ENCODE measurements around the gene ZNF771.

The ZNF771 gene

DNA sequence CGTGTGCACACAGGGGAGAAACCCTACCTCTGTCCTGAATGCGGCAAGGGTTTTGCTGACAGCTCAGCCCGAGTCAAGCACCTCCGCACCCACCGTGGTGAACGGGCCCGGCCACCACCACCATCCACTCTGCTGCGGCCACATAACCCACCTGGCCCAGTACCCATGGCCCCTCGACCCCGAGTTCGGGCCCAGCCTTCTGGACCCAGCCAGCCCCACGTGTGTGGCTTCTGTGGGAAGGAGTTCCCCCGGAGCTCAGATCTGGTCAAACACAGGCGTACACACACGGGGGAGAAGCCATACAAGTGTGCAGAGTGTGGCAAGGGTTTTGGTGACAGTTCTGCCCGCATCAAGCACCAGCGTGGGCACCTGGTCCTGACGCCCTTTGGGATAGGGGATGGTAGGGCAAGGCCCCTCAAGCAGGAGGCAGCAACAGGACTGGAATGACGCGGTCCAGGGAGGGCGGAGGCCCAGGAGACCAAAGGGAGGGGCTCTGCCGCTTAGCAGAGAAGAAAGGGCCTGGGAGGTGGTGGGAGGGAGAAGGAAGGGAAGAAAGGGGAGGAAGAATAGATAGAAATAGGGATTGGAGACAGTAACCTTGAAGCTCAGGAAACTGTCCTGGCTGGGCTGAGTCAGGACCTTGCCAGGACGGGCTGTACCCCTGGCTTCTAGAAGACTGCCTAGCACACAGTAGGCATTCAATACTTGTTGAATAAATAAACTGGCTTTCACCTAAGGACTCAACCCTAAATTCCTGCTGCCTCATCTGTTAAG is 8.6 kb upstream of the ZNF771 start:
- no peak for DNase-seq (ENCODE audit: low read depth)

DNA sequence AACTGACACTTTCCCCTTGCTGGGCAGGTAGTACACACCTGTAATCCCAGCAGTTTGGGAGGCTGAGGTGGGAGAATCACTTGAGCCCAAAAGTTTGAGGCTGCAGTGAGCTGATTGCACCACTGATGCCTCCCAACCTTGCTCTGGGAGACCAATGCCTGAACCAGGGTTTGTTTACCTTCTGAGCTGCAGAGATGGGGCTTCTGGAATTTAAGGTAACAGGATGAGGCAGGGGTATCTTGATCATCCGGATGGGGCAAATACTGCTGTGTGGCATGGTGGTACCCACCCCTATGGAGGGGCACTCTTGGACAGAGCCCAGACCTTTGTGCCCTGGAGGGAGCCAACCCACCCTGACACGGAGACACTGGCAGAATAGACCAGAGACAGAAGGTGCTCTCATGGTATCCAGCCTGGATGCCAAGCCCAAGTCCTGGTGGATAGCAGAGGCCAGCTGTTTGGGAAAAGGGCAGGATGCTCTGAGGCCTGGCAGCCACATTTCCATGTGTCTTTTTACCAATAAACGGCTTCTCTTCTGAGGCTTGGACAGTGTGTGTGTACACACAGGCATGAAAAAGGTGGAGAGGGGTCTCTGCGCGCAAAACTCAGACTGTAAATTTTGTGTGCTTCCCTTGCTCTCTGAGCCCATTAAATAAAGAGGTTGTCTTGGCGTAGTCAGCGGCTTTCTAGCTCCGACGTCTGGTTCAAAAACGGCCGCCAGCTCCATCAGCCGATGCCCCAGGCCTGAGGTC is 7.8 kb upstream of the ZNF771 start:
- no peak for DNase-seq (ENCODE audit: low read depth)

DNA sequence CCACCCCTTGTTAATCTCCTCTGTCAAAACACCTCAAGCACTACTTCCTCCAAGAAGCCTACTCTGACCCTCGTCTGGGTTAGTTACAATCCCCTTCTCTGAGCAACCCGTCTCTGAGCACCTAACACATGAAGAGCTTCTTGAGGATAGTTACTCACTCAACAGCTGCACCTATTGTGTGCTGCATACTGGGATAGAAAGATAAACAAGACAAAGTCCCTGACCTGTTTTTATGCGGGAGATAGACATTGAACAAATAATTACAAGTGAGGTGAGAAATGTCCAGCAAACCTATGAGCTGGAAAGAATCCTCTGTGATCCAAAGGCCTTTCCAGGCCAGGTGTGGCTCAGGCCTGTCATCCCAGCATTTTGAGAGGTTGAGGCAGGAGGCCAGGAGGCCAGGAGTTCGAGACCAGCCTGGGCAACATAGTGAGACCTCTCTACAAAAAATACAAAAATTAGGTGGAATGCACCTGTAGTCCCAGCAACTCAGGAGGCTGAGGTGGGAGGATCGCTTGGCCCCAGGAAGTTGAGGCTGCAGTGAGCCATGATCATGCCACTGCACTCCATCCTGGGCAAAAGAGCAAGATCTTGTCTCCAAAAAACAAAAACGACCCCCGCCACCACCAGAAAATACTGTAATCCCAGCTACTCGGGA is 5.5 kb upstream of the ZNF771 start:
- DNase-seq (ENCODE audit: low read depth) = no peak

DNA sequence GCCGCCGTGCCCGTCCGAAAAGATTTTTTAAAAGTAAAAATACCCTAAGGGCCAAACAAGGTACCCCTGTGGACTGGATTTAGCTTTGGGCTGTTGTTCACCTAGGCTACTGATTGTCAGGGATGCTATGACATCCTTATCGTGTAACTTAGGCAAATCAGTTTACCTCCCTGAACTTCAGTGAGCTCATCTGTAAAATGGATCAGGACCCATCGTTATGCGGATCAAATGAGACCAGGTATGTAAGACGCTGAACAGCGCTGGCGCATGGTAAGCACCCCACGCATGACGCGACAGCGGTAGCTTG is 658 bp upstream of the ZNF771 start:
- no peak for DNase-seq (ENCODE audit: low read depth)

DNA sequence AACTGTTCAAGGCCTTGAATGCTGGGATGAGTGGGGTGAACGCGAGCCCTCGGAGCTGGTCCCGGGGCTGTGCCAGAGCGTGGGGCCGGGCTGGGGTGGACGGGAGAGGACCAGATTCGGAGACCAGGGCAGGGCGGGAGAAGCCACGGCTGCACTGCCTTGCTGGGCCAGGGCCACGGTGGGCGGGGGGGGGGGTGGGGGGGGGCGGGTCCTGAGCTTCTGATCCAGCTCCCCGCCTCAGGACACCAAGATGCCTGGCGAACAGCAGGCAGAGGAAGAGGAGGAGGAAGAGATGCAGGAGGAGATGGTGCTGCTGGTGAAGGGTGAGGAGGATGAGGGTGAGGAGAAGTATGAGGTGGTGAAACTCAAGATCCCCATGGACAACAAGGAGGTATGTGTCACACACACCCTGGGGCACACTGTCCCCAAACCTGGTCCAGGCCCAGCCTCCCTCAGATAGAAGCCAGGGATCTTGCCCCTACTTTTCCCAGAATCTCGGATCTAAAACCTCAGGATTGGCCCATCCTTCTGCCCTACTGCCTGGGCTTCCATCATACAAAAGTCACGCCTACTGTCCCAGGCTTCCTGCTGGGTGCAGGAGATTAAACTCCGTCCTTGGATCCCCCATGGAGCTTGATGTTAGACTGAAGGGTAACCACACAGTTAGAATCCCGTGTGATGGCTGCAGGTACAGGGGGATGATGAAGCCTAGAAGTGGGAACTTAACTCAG is 563 bp downstream of the ZNF771 start:
- DNase-seq (ENCODE audit: low read depth) = no peak

DNA sequence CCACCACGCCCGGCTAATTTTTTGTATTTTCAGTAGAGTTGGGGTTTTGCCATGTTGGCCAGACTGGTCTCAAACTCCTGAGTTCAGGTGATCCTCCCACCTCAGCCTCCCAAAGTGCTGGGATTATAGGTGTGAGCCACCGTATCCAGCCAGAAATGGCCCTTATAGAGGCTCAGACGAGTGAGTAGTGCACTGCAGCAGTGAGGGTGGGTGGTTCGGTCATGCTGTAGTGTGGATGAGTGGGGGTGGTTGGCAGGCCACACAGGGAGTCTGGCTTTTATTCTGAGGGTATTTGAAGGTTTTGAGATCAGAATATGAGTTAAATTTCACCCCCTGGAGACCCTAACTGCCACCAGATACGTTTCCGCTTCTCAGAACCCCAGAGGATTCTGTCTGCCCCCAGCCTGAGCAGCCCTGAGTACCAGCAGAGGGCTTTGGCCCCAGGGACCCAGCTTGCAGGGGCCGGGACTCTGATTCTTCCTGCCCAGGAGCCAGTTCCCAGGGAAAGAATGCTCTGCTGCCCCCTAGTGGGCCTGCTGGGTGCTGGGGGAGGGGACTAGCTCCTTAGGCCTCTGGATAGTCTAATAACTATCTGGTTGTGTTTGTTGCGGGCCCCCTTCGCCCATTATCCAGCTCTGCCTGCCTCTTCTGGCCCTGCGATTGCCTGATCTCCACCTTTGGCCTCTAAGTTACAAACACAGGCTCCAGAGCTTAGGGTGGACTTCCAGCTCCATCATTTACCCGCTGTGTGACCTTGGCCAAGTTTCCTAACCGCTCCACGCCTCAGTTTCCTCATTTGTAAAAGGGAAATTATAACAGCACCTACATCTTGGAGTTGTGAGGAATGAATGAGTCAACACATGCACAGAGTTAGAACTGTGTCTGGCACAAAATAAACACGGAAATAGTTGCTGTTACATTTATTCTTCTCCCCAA is 2.0 kb downstream of the ZNF771 start:
- DNase-seq (ENCODE audit: low read depth) = no peak

DNA sequence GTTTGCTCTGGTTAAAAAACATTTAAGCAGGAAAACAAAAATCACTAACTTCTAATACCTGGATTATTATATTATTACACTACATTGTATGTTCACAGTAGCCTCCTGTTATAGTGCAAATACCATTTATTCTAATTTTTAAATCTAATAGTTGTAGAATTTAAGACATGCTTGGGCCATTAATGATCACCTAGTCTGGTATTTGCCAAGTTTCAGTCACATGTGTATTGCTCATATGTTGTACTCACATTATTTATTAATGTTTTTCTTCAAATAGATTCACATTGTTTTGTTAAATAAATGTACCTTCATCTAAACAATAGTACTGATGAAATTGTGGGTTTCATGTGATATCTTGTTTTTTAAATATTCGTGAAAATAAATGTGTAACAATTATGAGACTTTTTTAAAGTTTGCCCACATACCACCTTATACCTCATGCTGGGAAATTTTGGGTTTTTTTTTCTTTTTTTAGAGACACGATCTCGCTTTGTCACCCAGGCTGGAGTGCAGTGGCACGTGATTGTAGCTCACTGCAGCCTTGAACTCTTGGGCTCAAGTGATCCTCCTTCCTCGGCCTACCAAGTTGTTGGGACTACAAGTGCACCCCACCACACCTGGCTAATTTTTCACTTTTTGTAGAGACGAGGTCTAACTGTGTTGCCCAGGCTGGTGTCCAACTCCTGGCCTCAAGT is 5.9 kb downstream of the ZNF771 start:
- no peak for DNase-seq (ENCODE audit: low read depth)

DNA sequence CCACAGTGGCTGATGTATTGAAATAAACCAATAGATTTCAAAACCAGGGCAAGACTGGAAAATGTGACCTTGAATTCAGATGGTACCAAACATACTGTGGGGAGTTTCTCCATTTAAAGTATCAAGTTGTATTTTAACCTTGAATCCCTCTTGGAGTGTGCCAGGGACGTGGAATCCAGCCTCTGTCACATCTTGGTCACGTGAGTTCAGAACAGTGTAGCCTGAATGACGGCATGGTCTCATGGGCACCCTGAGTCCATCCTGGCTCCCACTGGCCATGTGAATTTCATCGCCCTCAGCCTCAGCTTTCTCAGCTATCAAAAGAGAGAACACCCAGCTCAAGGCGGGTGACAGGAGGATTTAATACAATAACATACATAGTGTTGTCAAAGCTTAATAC is 6.8 kb downstream of the ZNF771 start:
- DNase-seq (ENCODE audit: low read depth) = no peak

DNA sequence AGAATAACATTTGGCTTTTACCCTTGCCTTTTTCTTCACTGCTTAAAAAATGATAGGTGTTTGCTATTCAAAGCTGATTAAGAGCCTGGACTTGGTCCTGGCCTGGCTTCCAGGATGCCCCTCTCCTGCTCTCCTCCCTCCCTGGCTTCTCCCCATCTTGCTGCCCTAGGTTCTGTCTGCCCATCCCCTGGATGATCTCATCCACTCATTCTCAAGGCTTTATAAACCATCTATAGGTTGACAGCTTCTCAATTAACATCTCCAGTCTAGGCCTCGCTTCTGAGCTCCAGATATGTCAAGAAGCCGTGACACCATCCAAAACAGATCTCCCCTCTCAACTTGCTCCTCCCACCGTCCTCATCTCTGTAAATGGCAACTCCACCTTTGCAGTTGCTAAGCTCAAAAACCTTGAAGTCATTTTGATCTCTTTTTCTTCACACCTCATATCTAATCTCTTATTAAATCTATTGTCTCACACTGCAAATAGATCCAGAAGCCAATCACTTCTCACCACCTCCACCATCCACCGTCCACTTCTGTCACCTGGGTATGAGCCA is 8.7 kb downstream of the ZNF771 start:
- no peak for DNase-seq (ENCODE audit: low read depth)

DNA sequence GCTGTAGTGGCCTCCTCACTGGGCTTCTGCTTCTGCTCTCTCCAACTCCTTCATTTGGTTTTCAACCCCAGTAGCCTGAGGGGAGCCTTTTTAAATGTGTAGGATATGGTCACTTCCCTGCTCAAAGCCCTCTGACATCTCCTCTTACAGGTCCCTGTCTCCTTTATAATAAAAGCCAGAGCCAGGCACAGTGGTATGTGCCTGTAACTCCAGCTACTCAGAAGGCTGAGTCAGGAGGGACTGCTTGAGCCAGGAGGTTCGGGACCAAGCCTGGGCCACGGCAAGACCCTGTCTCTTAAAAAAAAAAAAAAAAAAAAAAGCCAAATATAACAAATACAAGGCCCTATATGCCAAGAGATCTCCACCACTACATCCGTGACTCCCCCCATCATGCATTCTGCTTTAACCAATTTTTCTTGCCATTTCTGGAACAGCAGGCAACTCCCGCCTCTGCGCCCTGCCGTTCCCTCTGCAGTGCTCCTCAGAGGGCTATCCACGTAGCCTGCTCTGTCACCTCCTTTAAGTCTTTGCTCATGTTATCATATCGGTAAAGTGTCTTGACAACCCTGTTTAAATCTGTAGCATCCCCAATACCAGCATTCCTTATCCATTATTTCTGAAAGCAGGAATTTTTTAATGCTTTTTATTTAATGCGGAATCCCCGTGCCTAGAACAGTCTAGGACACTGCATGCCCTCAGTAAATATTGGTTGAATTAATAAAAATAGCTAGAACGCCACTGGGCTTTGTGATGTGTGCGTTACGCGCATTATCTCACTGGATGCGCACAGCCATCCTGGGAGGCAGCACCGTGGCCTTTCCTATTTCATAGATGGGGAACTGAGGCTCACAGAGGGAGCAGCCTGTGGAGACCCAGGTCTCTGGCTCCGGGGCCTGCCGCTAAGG is 9.5 kb downstream of the ZNF771 start:
- DNase-seq (ENCODE audit: low read depth) = no peak

DNA sequence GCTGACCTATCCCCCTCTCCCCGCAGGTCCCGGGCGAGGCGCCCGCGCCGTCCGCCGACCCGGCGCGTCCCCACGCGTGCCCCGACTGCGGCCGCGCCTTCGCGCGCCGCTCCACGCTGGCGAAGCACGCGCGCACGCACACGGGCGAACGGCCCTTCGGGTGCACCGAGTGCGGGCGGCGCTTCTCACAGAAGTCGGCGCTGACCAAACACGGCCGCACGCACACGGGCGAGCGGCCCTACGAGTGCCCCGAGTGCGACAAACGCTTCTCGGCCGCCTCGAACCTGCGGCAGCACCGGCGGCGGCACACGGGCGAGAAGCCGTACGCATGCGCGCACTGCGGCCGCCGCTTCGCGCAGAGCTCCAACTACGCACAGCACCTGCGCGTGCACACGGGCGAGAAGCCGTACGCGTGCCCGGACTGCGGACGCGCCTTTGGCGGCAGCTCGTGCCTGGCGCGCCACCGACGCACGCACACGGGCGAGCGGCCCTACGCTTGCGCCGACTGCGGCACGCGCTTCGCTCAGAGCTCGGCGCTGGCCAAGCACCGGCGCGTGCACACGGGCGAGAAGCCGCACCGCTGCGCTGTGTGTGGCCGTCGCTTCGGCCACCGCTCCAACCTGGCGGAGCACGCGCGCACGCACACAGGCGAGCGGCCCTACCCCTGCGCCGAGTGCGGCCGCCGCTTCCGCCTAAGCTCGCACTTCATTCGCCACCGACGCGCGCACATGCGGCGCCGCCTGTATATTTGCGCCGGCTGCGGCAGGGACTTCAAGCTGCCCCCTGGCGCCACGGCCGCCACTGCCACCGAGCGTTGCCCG is 10.3 kb downstream of the ZNF771 start:
- DNase-seq (ENCODE audit: low read depth) = no peak

DNA sequence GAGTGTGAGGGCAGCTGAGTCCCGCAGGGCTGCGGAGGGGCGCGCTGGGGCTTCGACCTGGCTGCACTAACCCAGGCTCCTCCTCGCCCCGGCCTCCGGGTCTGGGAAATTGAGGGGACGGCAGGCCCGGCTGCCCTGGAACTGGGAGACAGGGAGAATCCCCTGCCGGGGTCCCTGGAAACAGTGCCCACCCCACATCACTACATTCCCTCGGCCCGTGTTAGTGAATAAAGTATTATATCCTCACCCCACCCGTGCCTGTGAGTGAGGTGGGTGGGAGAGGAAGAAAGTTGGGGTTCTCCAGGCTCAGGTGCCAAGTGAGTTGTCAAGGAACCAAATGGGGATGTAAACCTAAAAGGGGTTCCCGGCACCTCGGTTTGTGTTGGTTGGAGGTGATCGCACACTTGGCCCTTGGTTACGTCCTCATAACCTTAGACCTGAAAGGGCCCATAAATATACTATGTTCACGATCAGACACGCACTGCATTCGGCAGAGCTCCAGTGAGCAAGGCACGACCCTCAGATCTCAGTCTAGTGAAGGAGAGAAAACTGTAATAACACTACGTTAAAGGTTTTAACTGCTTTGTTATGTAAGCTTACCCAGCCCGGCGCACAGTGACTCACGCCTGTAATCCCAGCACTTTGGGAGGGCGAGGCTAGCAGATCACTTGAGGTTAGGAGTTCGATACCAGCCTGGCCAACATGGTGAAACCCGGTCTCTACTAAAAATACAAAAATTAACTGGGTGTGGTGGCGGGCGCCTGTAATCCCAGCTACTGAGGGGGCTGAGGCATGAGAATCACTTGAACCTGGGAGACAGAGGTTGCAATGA is 11.2 kb downstream of the ZNF771 start:
- DNase-seq (ENCODE audit: low read depth) = no peak

DNA sequence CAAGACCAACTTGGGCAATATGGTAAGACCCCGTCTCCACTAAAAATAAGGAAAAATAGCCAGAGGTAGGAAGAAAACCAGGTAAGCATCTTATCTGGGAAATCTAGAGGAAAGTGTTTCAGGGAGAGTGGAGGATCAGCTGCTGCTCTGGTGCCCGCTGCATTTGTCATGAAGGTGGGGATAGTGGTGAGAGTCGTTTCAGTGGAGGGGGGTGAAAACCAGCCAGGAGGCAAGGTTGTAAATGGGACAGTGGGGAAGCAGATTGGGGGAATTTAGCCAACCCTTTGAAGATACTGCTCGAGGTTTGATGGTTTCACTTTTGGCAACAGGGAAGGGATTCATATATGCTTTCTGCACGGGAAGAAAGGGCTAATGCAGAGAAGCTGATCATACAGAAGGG is 13.6 kb downstream of the ZNF771 start:
- no peak for DNase-seq (ENCODE audit: low read depth)

DNA sequence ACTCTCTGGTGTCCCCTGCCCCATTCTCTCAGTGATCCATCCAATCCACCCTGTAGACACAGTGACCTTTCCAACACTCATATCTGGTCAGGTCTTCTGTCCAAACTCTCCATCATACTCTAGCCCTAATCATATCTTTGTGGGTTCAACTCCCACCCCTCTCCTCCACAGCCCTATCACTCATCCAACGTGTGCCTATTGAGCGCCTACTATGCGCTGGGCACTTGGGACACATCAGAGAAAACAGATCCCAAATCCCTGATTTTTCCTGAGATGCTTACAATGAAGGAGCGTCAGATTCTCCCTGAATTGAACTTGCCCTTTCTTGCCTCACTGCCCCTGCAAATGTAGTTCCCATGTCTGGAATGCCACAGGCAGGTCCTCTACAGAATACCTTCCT is 20.6 kb downstream of the ZNF771 start:
- DNase-seq (ENCODE audit: low read depth) = no peak

DNA sequence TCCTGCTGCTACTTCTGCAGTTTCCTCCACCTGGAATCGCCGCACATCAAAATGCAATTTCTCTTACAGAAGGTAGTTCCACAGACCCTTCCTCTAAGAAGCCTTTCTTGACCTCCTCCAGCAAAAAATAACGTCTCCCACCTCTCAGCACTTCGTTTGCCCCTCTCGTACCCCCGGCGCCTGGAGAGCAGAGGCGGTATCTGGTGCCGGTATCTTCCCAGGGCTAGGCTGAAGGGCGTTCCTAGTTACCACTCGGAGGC is 21.9 kb downstream of the ZNF771 start:
- DNase-seq (ENCODE audit: low read depth) = no peak

DNA sequence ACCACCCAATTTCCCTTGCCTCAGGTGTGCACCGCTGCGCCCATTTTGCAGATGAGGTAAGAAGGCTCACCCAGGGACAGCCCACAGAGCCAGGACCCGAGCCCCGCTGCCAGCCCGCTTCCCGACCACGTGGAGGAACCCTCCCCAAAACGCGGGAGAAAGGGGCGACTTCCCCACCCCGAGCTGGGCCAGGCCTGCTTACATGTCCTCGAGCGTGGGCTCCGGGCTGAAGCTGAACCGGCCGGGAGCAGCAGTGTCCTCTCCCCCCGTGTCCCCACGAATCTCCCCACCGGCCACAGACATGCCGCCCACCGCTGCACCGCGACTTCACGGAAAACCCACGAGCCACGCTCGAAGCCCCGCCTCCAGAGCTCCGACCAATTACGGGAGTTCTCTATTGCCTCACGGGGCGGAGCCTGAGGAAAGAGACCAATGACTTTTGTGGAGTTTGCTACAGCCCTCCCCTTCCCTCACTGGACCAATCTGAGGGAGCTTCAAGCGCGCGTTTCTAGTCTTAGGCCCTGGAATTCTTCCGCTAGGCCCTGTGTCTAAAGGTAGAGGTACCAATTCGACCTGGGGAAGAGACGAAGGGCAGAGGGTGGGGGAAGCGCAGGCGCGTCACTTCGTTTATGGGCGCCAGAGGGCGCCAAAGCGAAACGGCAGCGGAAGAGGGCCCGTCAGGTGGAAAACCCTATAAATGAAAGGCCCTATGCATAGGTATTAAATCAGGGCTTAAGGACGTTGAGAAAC is 22.4 kb downstream of the ZNF771 start, which contains the start of gene DCTPP1:
TSS of gene DCTPP1 (minus strand) at position 353 of the 750 bp plus-strand sequence. CDS start at position 303, 50 bp downstream.
- DNase-seq (ENCODE audit: low read depth) = peak; percentile 95

DNA sequence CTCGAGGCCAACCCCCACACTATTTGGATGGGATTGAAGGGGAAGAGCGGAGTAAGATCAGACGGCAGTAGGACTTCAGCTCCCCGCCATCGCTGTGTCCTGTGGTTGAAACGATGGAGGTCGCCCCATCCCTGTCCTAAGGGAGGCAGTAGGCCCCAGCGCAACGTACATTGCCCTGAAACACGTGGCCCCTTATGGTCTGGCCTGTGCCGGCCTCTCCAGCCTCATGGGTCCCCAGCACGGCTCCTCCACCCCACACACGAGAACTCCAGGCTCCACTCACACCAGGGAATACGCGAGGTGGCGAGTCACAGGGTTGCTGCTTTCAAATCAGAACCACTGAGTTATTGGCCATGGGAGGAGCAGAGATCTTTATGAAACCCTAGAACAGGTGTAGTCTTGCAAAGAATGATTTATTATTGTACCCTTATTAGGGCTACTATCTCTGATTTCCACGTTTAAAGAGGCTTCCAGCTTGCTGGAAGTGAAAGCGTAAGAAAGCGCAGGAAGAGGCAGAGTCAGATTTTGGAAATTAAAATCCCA is 23.1 kb downstream of the ZNF771 start:
- no peak for DNase-seq (ENCODE audit: low read depth)
